Measurements from ENCODE around the gene AGAP1.
A peak's percentile ranks its signal among the peaks of the same experiment; 100 is the strongest.

The AGAP1 gene

DNA sequence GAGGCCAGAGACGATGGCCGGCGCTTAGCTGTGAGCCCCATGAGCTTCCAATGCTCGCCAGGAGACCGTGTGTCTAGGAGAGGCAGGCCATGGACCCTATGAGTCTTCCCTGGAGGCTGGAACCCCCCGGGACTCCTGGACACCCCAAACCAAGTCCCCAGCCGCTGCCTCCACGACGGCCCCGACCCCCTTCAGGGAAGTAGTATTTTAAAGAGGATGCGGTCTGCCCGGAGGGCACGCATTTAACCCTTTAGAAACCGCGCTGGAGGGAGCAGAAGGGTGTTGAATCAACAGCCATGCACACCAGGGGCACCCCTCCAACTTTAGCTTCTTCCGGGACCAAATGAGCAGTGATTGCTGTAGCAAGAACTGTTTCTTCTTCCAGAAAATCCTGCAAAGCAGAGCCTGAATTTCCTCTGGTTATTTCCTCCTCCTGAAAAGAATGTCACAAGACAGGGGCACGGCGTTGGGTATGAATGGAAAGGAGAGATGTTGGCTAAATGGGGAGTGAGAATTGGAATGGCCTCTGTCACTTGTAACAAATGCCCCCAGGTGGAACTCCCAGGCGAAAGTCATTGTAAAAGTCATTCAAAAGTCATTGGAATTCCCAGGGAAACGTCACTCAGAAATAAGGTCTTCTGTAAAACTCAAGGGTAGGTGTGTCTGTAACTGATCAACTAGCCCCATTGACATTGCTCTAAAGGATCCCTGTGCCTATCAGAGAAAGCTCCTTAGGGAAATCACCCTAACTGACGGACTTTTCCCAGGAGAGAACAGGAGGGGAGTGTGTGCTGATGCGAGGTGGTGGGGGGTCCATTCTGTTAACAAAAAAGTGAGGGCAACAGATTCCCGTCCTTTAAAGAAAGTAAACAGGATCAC, 680.1 kb downstream of the AGAP1 start:
- TF ChIP-seq CTCF (IDR thresholded peaks at IDR 0.05) = no peak

GRCh38 chr2:236175548-236176150, 681.8 kb downstream of the AGAP1 start:
- TF ChIP-seq CTCF (IDR thresholded peaks at IDR 0.05) = no peak

DNA sequence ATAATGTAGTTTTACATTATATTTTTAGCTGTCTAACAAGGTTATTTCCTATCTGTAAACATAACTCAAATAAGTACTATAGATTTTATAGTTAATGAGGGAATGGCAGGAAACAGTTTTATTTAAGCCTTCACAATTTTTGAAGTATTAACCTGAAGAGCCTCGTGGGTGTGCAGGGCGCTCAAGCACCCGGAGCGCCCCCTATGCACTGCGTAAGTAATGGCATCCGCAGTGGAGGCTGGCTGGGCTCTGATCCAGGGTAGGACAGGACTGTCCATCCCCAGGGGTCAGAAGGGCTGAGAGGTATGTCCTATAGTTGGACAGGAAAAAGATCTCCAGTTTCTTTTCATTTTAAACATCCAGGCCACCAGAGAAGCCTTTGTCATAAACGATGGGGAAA, 682.6 kb downstream of the AGAP1 start:
- peak; percentile 56 for TF ChIP-seq CTCF (IDR thresholded peaks at IDR 0.05)

- no peak for TF ChIP-seq CTCF (IDR thresholded peaks at IDR 0.05)
These were observed 683.1 kb downstream of the AGAP1 start for GRCh38 chr2:236176951-236177350.

DNA sequence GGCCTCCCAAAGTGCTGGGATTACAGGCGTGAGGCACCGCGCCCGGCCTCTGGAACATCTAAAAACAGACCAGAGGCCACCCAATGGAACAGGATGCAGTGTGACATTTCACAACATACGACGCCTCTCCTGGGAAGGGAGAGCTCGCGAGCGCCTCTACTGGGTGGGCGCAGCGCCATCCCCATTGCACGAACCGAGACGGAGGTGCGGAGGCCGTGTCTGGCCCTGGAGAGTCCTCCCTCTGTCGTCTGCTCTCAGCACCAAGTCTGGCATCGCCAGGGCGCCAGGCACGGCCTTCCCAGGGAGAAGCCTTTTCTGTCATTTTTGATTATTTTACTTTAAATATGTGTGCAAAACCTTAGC, 683.7 kb downstream of the AGAP1 start:
- TF ChIP-seq CTCF (IDR thresholded peaks at IDR 0.05) = no peak

DNA sequence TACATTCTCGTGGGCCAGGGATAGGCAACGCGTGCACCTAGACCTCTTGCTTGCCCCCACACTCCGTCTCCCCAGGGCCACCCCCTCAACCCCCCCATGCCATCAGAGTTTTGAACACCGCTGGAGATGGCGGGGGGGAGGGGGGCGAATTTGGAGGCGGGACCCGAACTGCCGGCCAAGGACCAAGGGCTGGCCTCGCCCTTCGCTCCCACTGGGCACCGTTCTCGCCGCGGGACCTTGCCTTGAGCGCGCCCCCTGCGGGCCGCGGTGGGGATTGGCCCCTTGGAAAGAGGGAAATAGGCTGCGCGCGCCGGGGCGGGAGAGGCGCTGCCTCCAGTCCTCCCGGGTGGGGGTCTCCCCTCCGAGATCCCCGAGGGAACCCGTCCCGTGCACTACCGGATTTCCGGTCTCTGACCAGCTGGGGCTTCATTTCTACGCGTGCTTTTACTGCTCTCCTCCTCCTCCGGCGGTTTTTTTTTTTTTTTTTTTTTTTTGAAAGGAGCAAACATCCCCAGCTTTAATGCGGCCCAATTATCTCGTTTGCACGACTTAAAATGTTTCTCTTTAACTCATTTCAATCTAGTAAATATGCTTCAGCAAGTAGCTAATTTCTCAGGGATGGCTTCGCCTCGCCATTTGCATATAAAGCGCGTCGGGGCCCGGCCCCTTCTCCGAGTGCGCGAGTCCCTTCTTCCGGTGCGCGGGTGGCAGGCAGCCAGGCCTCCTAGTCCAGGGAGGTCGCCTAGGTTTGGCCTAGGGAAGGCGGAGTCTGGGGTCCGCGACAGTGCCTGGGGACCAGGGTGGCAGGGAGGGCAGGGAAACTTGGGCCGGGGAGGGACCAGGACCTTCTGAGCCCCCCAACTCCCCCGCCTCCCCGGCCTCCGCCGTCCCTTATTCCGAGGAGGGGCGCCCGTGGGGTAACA, 684.4 kb downstream of the AGAP1 start:
- TF ChIP-seq CTCF (IDR thresholded peaks at IDR 0.05) = peak; percentile 73

GRCh38 chr2:236178890-236179235, 685.0 kb downstream of the AGAP1 start:
- TF ChIP-seq CTCF (IDR thresholded peaks at IDR 0.05) = no peak

Measured in LNCAP (cell line).